ENCODE data around the gene ARIH1. TPM values are rescaled to one million over a fixed set of nuclear protein-coding genes. Genes with fewer than 3 reads are reported as not detected.

ARIH1 gene
- total RNA-seq, 1 experiment from 2014 or later: 63.0 TPM

GRCh38 chr15:72507402-72508092 is 33.4 kb downstream of the ARIH1 start:
- Histone ChIP-seq H3K4me1 (ENCODE audit: insufficient read depth, low read length) (no peaks in the 10 kb centered on the region), H3K4me3 (ENCODE audit: low read length) (no peak overlapping the region), H3K27ac (ENCODE audit: low read length) (no peak overlapping the region), H3K27me3 (ENCODE audit: low read length) (no peaks in the 10 kb centered on the region), H2AFZ (ENCODE audit: low read length) (no peak overlapping the region), H3K36me3 (ENCODE audit: low read depth, low read length) (no peaks in the 10 kb centered on the region), H3K79me2 (ENCODE audit: low read length) (peaks cover 93% of the 10 kb centered on the region), H3K9me2 (replicated peaks; ENCODE audit: low read length) (no peaks in the 10 kb centered on the region), H3K4me2 (ENCODE audit: low read length) (no peak overlapping the region), H3F3A (ENCODE audit: low read length, unreplicated experiment) (peaks cover 4% of the 10 kb centered on the region), H4K20me1 (ENCODE audit: low read length) (peaks cover 34% of the 10 kb centered on the region), H3K9ac (ENCODE audit: low read length) (no peak overlapping the region), H3K9me3 (ENCODE audit: low read length) (no peaks in the 10 kb centered on the region)
- ChIA-PET POLR2A (ENCODE audit: unreplicated experiment) (no interaction called here), CTCF (no interaction called here)
- DNase-seq (no peak), ATAC-seq (no peak)
- BruUV-seq (replicated peaks): no TSS peak
- TF ChIP-seq EZH2phosphoT487 (IDR thresholded peaks at IDR 0.05; ENCODE audit: borderline replicate concordance, low read length) (no peak), CTCF (conservative IDR thresholded peaks at IDR 0.05; ENCODE audit: low read depth, low read length) (no peak), EZH2 (IDR thresholded peaks at IDR 0.05; ENCODE audit: low read length, unreplicated experiment) (no peak)
- intact Hi-C loops (cut with micrococcal nuclease): no loop called here

GRCh38 chr15:72509484-72509883 is 35.4 kb downstream of the ARIH1 start:
- ATAC-seq: no peak
- Histone ChIP-seq H4K20me1 (ENCODE audit: low read length) (peaks cover 31% of the 10 kb centered on the region), H2AFZ (ENCODE audit: low read length) (no peak overlapping the region), H3K4me1 (ENCODE audit: insufficient read depth, low read length) (no peaks in the 10 kb centered on the region), H3K79me2 (ENCODE audit: low read length) (peaks cover 92% of the 10 kb centered on the region), H3K4me3 (ENCODE audit: low read length) (no peak overlapping the region), H3K9me2 (replicated peaks; ENCODE audit: low read length) (no peaks in the 10 kb centered on the region), H3K27me3 (ENCODE audit: low read length) (no peaks in the 10 kb centered on the region), H3K36me3 (ENCODE audit: low read depth, low read length) (no peaks in the 10 kb centered on the region), H3K4me2 (ENCODE audit: low read length) (no peak overlapping the region), H3K9ac (ENCODE audit: low read length) (no peak overlapping the region), H3F3A (ENCODE audit: low read length, unreplicated experiment) (peaks cover 4% of the 10 kb centered on the region), H3K27ac (ENCODE audit: low read length) (no peak overlapping the region), H3K9me3 (ENCODE audit: low read length) (no peaks in the 10 kb centered on the region)
- no peak for DNase-seq
- POLR2A ChIA-PET (ENCODE audit: unreplicated experiment): no interaction called here
- no peak for TF ChIP-seq CTCF (conservative IDR thresholded peaks at IDR 0.05; ENCODE audit: low read depth, low read length)
- TF ChIP-seq EZH2phosphoT487 (IDR thresholded peaks at IDR 0.05; ENCODE audit: borderline replicate concordance, low read length): no peak
- no peak for TF ChIP-seq EZH2 (IDR thresholded peaks at IDR 0.05; ENCODE audit: low read length, unreplicated experiment)
- intact Hi-C loops (cut with micrococcal nuclease): no loop called here
- no TSS peak for BruUV-seq (replicated peaks)
- CTCF ChIA-PET: no interaction called here

DNA sequence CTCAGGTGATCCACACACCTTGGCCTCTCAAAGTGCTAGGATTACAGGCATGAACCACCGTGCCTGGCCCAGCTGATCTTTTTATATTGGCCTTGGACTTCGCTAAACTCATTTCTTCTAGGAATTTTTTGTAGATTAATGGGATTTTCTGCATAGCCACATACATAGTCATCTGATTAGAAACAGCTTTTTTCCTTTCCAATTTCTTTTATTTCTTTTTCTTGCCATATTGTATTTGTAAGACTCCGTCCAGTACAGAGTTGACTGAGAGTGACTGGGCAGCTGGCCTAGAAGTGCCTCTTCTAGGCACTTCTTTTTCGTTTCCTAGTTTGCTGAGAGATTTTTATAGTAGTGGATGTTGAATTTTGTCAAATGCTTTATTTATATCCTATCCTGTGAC is 37.4 kb downstream of the ARIH1 start:
- Histone ChIP-seq H3K9me2 (replicated peaks; ENCODE audit: low read length) (no peaks in the 10 kb centered on the region), H3F3A (ENCODE audit: low read length, unreplicated experiment) (peaks cover 4% of the 10 kb centered on the region), H3K79me2 (ENCODE audit: low read length) (peaks cover 92% of the 10 kb centered on the region), H2AFZ (ENCODE audit: low read length) (no peak overlapping the region), H3K4me2 (ENCODE audit: low read length) (no peak overlapping the region), H3K36me3 (ENCODE audit: low read depth, low read length) (no peaks in the 10 kb centered on the region), H3K9me3 (ENCODE audit: low read length) (no peaks in the 10 kb centered on the region), H3K27me3 (ENCODE audit: low read length) (no peaks in the 10 kb centered on the region), H3K9ac (ENCODE audit: low read length) (no peak overlapping the region), H3K27ac (ENCODE audit: low read length) (no peak overlapping the region), H3K4me1 (ENCODE audit: insufficient read depth, low read length) (no peaks in the 10 kb centered on the region), H4K20me1 (ENCODE audit: low read length) (peaks cover 31% of the 10 kb centered on the region), H3K4me3 (ENCODE audit: low read length) (no peak overlapping the region)
- no TSS peak for BruUV-seq (replicated peaks)
- ChIA-PET POLR2A (ENCODE audit: unreplicated experiment) (no interaction called here), CTCF (no interaction called here)
- TF ChIP-seq EZH2phosphoT487 (IDR thresholded peaks at IDR 0.05; ENCODE audit: borderline replicate concordance, low read length): no peak
- no peak for TF ChIP-seq EZH2 (IDR thresholded peaks at IDR 0.05; ENCODE audit: low read length, unreplicated experiment)
- TF ChIP-seq CTCF (conservative IDR thresholded peaks at IDR 0.05; ENCODE audit: low read depth, low read length): no peak
- intact Hi-C loops (cut with micrococcal nuclease): no loop called here
- DNase-seq: no peak
- ATAC-seq: no peak
